Measurements from ENCODE around the gene ST3GAL6.

The ST3GAL6 gene

DNA sequence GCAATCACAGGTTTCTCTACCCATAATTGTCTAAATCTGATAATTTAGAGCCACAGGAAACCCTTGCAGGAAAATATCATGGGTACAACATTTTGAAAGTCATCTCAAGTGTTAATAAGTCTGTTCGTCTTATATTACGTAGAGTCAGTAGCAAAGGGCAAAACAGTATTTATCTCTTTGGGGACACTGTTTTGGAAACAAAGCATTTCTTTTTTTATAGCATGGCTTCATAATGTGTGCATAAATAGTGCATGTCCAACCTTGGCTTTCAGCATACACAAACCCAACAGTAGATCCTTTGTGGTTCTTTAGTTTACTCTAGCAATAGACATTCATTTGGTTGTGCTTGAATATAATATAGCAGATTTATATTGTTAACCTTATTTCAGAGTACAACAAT is 24.0 kb downstream of the ST3GAL6 start:
- Histone ChIP-seq H3K27me3 (ENCODE audit: insufficient read depth, low read length) (no peaks in the 10 kb centered on the region), H3K9me3 (ENCODE audit: insufficient read depth, low read depth, low read length) (no peaks in the 10 kb centered on the region), H3K9ac (ENCODE audit: low read depth, low read length) (no peak overlapping the region), H3K27ac (ENCODE audit: low read depth, low read length) (no peak overlapping the region), H3K4me1 (ENCODE audit: insufficient read depth, low read length) (no peaks in the 10 kb centered on the region), H3K4me3 (ENCODE audit: low read length) (no peak overlapping the region), H3K36me3 (ENCODE audit: insufficient read depth, low read length) (no peaks in the 10 kb centered on the region)
- 96% methylated on average over 2 of the region's 2 CpGs for WGBS

DNA sequence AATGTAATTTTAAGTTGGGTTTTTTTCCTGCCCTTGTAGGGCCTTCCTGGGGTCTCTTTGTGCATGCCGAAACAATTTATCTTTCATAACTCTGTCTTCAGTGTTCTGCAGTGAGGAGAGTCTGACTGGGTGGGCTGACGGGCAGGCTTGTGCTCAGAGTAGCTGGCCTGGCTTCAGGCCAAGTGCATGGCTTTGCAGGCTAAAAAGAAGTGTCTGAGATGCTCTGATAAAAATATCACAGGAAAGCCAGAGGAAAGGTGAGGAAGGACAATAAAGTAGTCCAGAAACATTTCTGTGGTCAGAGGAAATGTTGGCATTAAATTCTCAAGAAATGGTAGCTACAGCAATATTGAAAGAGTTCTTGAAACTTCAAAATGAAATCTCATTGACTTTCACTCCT is 25.5 kb downstream of the ST3GAL6 start:
- H3K27ac ChIP-seq (ENCODE audit: low read depth, low read length) = no peak overlapping the region
- WGBS = 57% methylated on average over 2 of the region's 2 CpGs
- no peaks in the 10 kb centered on the region for H3K27me3 ChIP-seq (ENCODE audit: insufficient read depth, low read length)
- H3K9me3 ChIP-seq (ENCODE audit: insufficient read depth, low read depth, low read length) = no peaks in the 10 kb centered on the region
- no peaks in the 10 kb centered on the region for H3K36me3 ChIP-seq (ENCODE audit: insufficient read depth, low read length)
- H3K4me3 ChIP-seq (ENCODE audit: low read length) = no peak overlapping the region
- no peaks in the 10 kb centered on the region for H3K4me1 ChIP-seq (ENCODE audit: insufficient read depth, low read length)
- H3K9ac ChIP-seq (ENCODE audit: low read depth, low read length) = no peak overlapping the region

DNA sequence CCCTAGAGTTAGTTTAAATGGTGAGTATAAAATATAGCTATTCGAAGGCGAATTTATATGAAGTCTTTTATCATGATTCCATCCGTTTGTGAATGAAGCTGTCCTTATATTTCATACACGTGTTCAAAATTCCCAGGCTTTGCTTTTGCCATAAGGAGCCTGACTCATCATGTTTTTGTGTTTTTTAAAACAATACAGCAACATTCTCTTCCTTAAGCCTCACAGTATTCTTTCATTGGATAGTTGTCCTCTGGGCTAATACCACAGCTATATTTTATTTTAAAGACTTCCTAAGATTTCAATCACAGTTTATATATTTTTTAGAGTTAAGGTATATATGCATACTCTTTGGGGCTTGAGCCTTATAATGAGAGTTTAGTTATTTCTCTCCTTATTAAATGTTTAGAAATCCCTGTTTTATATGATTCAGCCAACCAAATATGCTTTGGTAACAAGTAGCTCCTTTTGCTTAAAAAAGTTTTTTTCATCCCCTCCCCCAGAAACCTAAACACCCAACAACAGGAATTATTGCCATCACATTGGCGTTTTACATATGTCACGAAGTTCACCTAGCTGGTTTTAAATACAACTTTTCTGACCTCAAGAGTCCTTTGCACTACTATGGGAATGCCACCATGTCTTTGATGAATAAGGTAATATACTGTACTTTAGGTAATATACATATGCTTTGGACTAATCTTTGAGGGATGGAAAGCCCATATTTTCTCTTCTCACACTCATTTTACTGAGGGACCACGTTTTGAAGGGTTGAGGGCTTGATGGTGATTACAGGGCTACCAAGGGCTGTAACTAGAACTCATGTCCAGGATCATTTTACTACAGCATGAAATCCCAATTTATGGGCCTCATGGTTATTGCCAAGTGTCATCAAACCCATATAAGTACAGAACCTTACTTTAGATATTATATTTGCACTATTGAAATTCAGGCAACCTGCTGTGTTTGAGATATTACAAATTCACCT is 28.5 kb downstream of the ST3GAL6 start:
- WGBS = 89% methylated on average over 7 of the region's 7 CpGs
- no peaks in the 10 kb centered on the region for H3K27me3 ChIP-seq (ENCODE audit: insufficient read depth, low read length)
- no peak overlapping the region for H3K4me3 ChIP-seq (ENCODE audit: low read length)
- H3K27ac ChIP-seq (ENCODE audit: low read depth, low read length) = no peak overlapping the region
- H3K36me3 ChIP-seq (ENCODE audit: insufficient read depth, low read length) = peaks cover 10% of the 10 kb centered on the region
- H3K9me3 ChIP-seq (ENCODE audit: insufficient read depth, low read depth, low read length) = no peaks in the 10 kb centered on the region
- no peaks in the 10 kb centered on the region for H3K4me1 ChIP-seq (ENCODE audit: insufficient read depth, low read length)
- no peak overlapping the region for H3K9ac ChIP-seq (ENCODE audit: low read depth, low read length)

DNA sequence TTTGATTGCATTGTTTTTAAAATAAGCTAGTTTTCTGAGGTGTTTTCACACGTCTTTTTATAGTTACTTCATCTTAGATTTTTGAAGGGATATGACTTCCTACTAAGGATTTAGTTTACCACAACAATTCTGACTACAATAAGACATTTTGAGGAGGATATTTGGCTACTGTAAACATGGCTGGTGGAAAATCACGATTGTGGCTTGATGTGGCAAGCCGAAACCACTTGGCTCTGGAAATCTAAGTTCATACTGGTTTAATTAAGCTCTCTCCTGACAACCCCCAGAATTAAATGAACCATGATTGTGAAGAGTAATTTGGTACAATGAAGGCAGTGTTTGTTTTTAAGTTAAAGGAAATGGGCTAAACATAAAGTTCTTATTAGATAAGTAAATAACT is 30.8 kb downstream of the ST3GAL6 start:
- Histone ChIP-seq H3K9me3 (ENCODE audit: insufficient read depth, low read depth, low read length) (no peaks in the 10 kb centered on the region), H3K4me3 (ENCODE audit: low read length) (no peak overlapping the region), H3K36me3 (ENCODE audit: insufficient read depth, low read length) (peaks cover 31% of the 10 kb centered on the region), H3K9ac (ENCODE audit: low read depth, low read length) (no peak overlapping the region), H3K27ac (ENCODE audit: low read depth, low read length) (no peak overlapping the region), H3K27me3 (ENCODE audit: insufficient read depth, low read length) (no peaks in the 10 kb centered on the region), H3K4me1 (ENCODE audit: insufficient read depth, low read length) (no peaks in the 10 kb centered on the region)
- 94% methylated on average over 3 of the region's 3 CpGs for WGBS

DNA sequence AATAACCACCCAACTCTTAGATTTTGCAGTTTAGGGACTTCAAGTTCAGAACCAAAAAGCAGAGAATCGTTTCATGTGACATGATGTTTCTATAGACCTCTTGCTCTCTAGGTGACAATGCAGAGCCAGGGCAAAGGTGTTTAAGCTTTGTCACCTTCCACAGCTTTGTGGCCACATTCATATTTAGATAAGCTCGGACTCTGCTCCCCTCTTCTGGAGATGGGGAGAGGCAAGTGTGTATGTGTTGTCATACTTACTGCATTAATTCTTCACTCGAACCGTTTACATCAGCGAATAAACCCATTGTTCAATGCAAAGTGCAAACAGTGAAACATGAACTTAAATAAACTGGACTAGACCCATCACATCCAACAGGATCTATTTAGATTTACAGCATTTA is 33.2 kb downstream of the ST3GAL6 start:
- no peak overlapping the region for H3K27ac ChIP-seq (ENCODE audit: low read depth, low read length)
- H3K27me3 ChIP-seq (ENCODE audit: insufficient read depth, low read length) = no peaks in the 10 kb centered on the region
- 96% methylated on average over 5 of the region's 5 CpGs for WGBS
- H3K4me3 ChIP-seq (ENCODE audit: low read length) = no peak overlapping the region
- H3K36me3 ChIP-seq (ENCODE audit: insufficient read depth, low read length) = peaks cover 55% of the 10 kb centered on the region
- H3K9me3 ChIP-seq (ENCODE audit: insufficient read depth, low read depth, low read length) = no peaks in the 10 kb centered on the region
- H3K9ac ChIP-seq (ENCODE audit: low read depth, low read length) = no peak overlapping the region
- H3K4me1 ChIP-seq (ENCODE audit: insufficient read depth, low read length) = no peaks in the 10 kb centered on the region

DNA sequence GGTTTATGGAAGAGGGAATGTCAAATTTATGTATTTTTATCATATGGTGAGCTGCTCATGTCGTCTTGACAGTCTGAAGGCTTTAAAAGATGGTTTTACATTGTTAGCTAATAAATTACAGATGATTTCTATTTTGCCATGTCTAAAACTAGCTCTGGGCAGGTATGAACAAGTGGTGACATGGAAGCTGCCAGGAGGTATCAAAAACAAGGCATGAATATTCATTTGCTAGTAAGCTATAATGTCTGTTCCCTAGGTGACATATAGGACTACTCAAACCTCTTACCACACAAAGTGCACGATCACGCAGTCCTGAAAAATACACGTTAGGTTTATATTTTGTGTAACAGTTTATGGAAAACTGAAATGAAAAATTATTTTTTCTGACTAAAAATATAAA is 34.8 kb downstream of the ST3GAL6 start:
- peaks cover 56% of the 10 kb centered on the region for H3K36me3 ChIP-seq (ENCODE audit: insufficient read depth, low read length)
- H3K27ac ChIP-seq (ENCODE audit: low read depth, low read length) = no peak overlapping the region
- no peaks in the 10 kb centered on the region for H3K9me3 ChIP-seq (ENCODE audit: insufficient read depth, low read depth, low read length)
- H3K4me3 ChIP-seq (ENCODE audit: low read length) = no peak overlapping the region
- no peaks in the 10 kb centered on the region for H3K27me3 ChIP-seq (ENCODE audit: insufficient read depth, low read length)
- H3K4me1 ChIP-seq (ENCODE audit: insufficient read depth, low read length) = no peaks in the 10 kb centered on the region
- 87% methylated on average over 1 of the region's 4 CpGs for WGBS
- H3K9ac ChIP-seq (ENCODE audit: low read depth, low read length) = no peak overlapping the region

DNA sequence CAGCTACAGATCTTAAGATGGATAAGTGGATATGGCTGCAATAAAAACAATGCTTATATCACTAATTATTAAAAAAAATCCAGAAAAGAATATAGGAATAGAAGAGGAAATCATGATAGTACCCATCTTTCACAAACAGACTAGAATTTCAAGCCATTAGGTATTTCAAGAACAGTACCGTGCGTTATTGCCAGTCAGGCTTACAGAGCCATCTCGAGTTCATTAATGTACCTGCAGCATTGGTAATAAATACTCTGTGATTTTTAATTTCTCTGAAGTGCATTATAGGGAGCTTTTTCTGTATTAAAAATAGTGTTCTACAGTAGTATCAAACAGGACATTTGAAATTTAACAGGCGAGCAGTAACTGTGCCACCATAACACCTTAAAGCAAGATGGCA is 35.7 kb downstream of the ST3GAL6 start:
- H3K9me3 ChIP-seq (ENCODE audit: insufficient read depth, low read depth, low read length) = no peaks in the 10 kb centered on the region
- no peak overlapping the region for H3K9ac ChIP-seq (ENCODE audit: low read depth, low read length)
- no peak overlapping the region for H3K4me3 ChIP-seq (ENCODE audit: low read length)
- WGBS = 98% methylated on average over 4 of the region's 4 CpGs
- no peaks in the 10 kb centered on the region for H3K27me3 ChIP-seq (ENCODE audit: insufficient read depth, low read length)
- H3K27ac ChIP-seq (ENCODE audit: low read depth, low read length) = no peak overlapping the region
- H3K4me1 ChIP-seq (ENCODE audit: insufficient read depth, low read length) = no peaks in the 10 kb centered on the region
- H3K36me3 ChIP-seq (ENCODE audit: insufficient read depth, low read length) = peaks cover 56% of the 10 kb centered on the region

DNA sequence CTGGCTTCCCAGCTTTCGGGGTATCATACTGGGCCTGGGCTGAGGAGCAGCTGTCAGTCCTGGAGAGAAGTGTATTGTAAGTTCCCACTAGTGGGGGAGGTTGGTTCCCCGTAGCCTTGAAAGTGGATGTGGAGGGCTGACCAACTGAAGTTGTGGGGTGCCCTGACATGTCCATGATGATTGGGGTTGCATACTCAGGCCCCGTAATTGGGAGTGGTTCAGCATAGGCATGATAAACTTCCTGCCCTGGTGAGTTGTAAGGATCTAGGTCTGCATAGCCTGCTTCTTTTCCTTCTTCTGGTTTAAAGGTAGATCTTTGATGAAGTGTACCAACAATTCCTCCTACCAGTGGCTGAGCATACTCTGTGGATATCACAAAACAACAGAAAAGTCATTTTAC is 36.3 kb downstream of the ST3GAL6 start:
- H3K4me3 ChIP-seq (ENCODE audit: low read length) = no peak overlapping the region
- no peak overlapping the region for H3K9ac ChIP-seq (ENCODE audit: low read depth, low read length)
- 94% methylated on average over 3 of the region's 3 CpGs for WGBS
- H3K36me3 ChIP-seq (ENCODE audit: insufficient read depth, low read length) = peaks cover 56% of the 10 kb centered on the region
- no peak overlapping the region for H3K27ac ChIP-seq (ENCODE audit: low read depth, low read length)
- H3K27me3 ChIP-seq (ENCODE audit: insufficient read depth, low read length) = no peaks in the 10 kb centered on the region
- no peaks in the 10 kb centered on the region for H3K4me1 ChIP-seq (ENCODE audit: insufficient read depth, low read length)
- H3K9me3 ChIP-seq (ENCODE audit: insufficient read depth, low read depth, low read length) = no peaks in the 10 kb centered on the region

DNA sequence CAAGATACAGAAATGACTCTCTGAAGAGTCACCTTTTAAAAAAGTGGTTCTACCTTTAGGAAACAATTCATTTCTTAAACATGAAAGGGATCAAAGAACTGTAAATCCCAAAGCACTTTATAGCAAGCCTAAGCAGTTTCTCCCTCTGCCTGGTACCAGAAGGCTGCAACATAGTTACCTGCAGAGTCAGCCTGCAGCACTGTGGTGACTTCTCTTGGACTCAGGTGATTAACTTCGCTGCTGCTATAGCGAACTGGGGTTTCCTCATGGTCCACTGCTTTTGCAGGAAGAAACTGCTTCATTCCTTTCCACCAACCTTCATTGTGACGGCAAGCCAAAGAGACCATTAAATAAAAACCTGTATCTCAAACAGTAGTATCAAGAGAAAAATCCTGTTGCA is 37.3 kb downstream of the ST3GAL6 start:
- Histone ChIP-seq H3K4me1 (ENCODE audit: insufficient read depth, low read length) (no peaks in the 10 kb centered on the region), H3K27me3 (ENCODE audit: insufficient read depth, low read length) (no peaks in the 10 kb centered on the region), H3K4me3 (ENCODE audit: low read length) (no peak overlapping the region), H3K27ac (ENCODE audit: low read depth, low read length) (no peak overlapping the region), H3K9me3 (ENCODE audit: insufficient read depth, low read depth, low read length) (no peaks in the 10 kb centered on the region), H3K36me3 (ENCODE audit: insufficient read depth, low read length) (peaks cover 60% of the 10 kb centered on the region), H3K9ac (ENCODE audit: low read depth, low read length) (no peak overlapping the region)
- WGBS = 94% methylated on average over 3 of the region's 3 CpGs

DNA sequence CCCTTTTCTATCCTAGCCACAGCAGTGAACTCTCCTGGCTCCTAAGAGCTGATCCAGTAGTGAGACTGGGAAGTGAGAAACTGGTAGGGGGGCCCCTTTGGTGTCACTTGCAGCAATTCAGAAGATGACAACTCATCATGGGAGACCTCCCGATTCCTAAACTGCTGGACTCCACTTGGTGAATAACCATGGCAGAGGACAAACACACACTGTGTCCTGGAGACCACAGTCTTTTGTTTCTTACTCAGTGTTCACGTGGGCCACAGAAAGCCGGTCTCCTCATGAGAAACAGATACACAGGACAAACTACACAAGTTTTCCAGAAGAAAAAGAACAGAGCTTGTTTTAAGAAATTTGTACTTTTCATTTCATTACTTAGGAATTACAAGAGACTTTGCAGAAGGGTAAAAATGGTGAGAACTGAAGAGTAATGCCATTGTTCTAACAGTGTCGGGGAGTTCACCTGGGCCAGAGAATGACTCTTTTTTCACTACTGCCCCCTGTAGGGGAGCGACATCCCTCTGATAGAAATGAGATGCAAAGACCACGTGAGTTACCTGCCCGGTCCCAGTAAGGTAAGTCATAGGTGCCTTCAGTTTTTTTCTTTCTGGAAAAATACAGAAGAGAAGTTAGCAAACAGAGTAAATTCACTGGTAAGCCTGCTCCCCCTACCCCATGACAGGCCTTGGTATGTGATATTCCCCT is 38.1 kb downstream of the ST3GAL6 start:
- peaks cover 66% of the 10 kb centered on the region for H3K36me3 ChIP-seq (ENCODE audit: insufficient read depth, low read length)

DNA sequence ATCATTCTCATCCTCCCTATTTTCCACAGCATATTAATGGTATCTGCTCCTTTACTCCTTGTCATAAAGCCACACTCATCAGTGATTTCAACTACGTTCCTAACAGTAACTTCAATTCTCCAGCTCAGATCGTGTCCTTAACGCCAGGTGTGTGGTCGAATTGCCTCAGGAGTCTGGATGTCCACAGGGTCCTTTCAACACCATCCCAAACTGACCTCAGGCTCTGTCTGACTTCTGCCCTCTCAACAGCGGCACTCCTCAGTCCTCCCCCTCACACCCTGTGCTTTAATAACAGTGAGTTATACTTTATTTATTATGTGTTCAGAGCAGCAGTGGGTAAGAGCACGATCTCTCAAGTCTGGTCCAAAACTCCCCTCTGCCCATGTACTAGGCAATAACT is 42.4 kb downstream of the ST3GAL6 start:
- Histone ChIP-seq H3K27me3 (ENCODE audit: insufficient read depth, low read length) (no peaks in the 10 kb centered on the region), H3K27ac (ENCODE audit: low read depth, low read length) (no peak overlapping the region), H3K36me3 (ENCODE audit: insufficient read depth, low read length) (peaks cover 68% of the 10 kb centered on the region), H3K4me1 (ENCODE audit: insufficient read depth, low read length) (no peaks in the 10 kb centered on the region), H3K9me3 (ENCODE audit: insufficient read depth, low read depth, low read length) (no peaks in the 10 kb centered on the region), H3K9ac (ENCODE audit: low read depth, low read length) (no peak overlapping the region), H3K4me3 (ENCODE audit: low read length) (no peak overlapping the region)
- 95% methylated on average over 6 of the region's 6 CpGs for WGBS

More for the DNA sequence above, 38.1 kb downstream of the ST3GAL6 start:
- Histone ChIP-seq H3K27ac (ENCODE audit: low read depth, low read length) (no peak overlapping the region), H3K9ac (ENCODE audit: low read depth, low read length) (no peak overlapping the region), H3K4me3 (ENCODE audit: low read length) (no peak overlapping the region), H3K4me1 (ENCODE audit: insufficient read depth, low read length) (no peaks in the 10 kb centered on the region), H3K27me3 (ENCODE audit: insufficient read depth, low read length) (no peaks in the 10 kb centered on the region), H3K9me3 (ENCODE audit: insufficient read depth, low read depth, low read length) (no peaks in the 10 kb centered on the region)
- 90% methylated on average over 7 of the region's 7 CpGs for WGBS
